HepG2 (cell line): Measurements from ENCODE around the gene RTP5. TPM values are rescaled to one million over a fixed set of nuclear protein-coding genes. Genes with fewer than 3 reads are reported as not detected.
"Not testable (repeated sequence)": the region's sequence is repeated elsewhere in the genome, so short reads cannot be mapped to it uniquely, and the experiment has no call there.

ENCODE experiments used
- ATAC-seq: fragments of 200-7000 bp; cut with Tn5 transposase; 3 replicates; pipeline ENCODE4 v1.9.1; 2020; ENCODE audit warnings: mild to moderate bottlenecking, moderate library complexity
- BruUV-seq: library from RNA; stranded (reverse); fragments of 400-500 nt; replicated peaks from 2 replicates; lab custom pipeline; 2021; lab: Mats Ljungman, UMichigan
- CTCF ChIA-PET: fragments of 300-600 bp; formaldehyde crosslinking; extraction: SDS; loops from one replicate; lab custom pipeline; 2021; ENCODE audit warnings: low total read pairs, inconsistent platforms, low intra/inter-chr PET ratio; lab: Yijun Ruan, JAX
- POLR2A ChIA-PET: fragments of 350-600 bp; sonication (Branson Sonifier 250); formaldehyde crosslinking; loops from one replicate; lab custom pipeline; 2020; ENCODE audit warnings: antibody characterized with exemption, inconsistent platforms; lab: Yijun Ruan, JAX
- DNase-seq: peaks from one replicate; pipeline ENCODE4 v3.0.0-alpha.2; 2015; ENCODE audit warnings: low spot score
- FAIRE-seq: peaks from 3 replicates; lab custom pipeline; 2011; peaks lifted over from hg19 to GRCh38; lab: Jason Lieb, UNC
- H2AFZ ChIP-seq: one replicate; pipeline ENCODE4 v1.6.1; 2011; ENCODE audit warnings: low read length, inconsistent platforms
- H3K27ac ChIP-seq: fragments of 300-600 bp; 3 replicates; pipeline ENCODE4 v1.8.0; 2011; ENCODE audit warnings: mixed run types, mild to moderate bottlenecking, mixed read lengths, low read length, inconsistent platforms; ENCODE audit not compliant: insufficient read depth; ENCODE audit errors: extremely low read length
- H3K27me3 ChIP-seq, 2 experiments: fragments of 200-600 bp in 1 of 2; 2 replicates in 1 of 2; 3 replicates in 1 of 2; pipeline versions ENCODE4 v1.6.0 to v1.8.0; 2011; ENCODE audit warnings: low read length in 2 of 2, mild to moderate bottlenecking in 2 of 2, moderate library complexity in 2 of 2, inconsistent platforms in 1 of 2; ENCODE audit not compliant: insufficient read depth in 2 of 2, control insufficient read depth in 1 of 2
- H3K36me3 ChIP-seq, 2 experiments: fragments of 200-600 bp in 1 of 2; replicated peaks in 1 of 2; 2 replicates in 1 of 2; 3 replicates in 1 of 2; pipeline versions ENCODE4 v1.5.1 to v1.8.0; 2011; ENCODE audit warnings: low read length in 2 of 2, inconsistent platforms in 1 of 2; ENCODE audit not compliant: insufficient read depth in 2 of 2, control insufficient read depth in 1 of 2
- H3K4me1 ChIP-seq: 2 replicates; pipeline ENCODE4 v1.5.1; 2012; ENCODE audit warnings: low read length, inconsistent platforms; ENCODE audit not compliant: insufficient read depth
- H3K4me2 ChIP-seq: 2 replicates; pipeline ENCODE4 v1.6.0; 2011; ENCODE audit warnings: low read depth, low read length, inconsistent platforms
- H3K4me3 ChIP-seq, 3 experiments: fragments of 200-600 bp in 1 of 3; sonication (generic), shearing (Covaris generic) in 1 of 3; replicated peaks in 1 of 3; 2 replicates each; pipeline ENCODE4 v1.5.1; 2011 to 2016; ENCODE audit warnings: low read length in 3 of 3, inconsistent platforms in 2 of 3, low read depth in 2 of 3, mild to moderate bottlenecking in 2 of 3, control low read depth in 1 of 3, mixed read lengths in 1 of 3; ENCODE audit not compliant: insufficient read depth in 1 of 3
- H3K79me2 ChIP-seq: one replicate; pipeline ENCODE4 v1.6.1; 2011; ENCODE audit warnings: low read length, inconsistent platforms; ENCODE audit not compliant: insufficient read depth
- H3K9ac ChIP-seq: 2 replicates; pipeline ENCODE4 v1.6.0; 2011; ENCODE audit warnings: mild to moderate bottlenecking, low read depth, low read length, inconsistent platforms; ENCODE audit not compliant: insufficient read depth
- H3K9me3 ChIP-seq: 2 replicates; pipeline ENCODE4 v1.5.1; 2012; ENCODE audit warnings: mild to moderate bottlenecking, low read length
- H4K20me1 ChIP-seq: 2 replicates; pipeline ENCODE4 v1.6.0; 2011; ENCODE audit warnings: inconsistent platforms, mild to moderate bottlenecking, low read length, moderate library complexity; ENCODE audit not compliant: insufficient read depth
- ATF7 ChIP-seq, 2 experiments: fragments of 450-650 bp in 1 of 2; sonication (generic) in 1 of 2; formaldehyde crosslinking in 1 of 2; IDR thresholded peaks; 2 replicates each; pipeline versions ENCODE4 v1.4.0 to v1.6.1; 2016 to 2020; ENCODE audit warnings: antibody characterized with exemption in 1 of 2, mild to moderate bottlenecking in 1 of 2, missing genetic modification reagents in 1 of 2
- FOXA1 ChIP-seq, 2 experiments: fragments of 450-650 bp in 1 of 2; sonication (generic) in 1 of 2; formaldehyde crosslinking in 1 of 2; IDR thresholded peaks; 2 replicates each; pipeline versions ENCODE4 v1.4.0 to v1.6.1; 2016 to 2020; ENCODE audit warnings: missing genetic modification reagents in 1 of 2
- HNF4G ChIP-seq, 2 experiments: sonication (generic) in 1 of 2; formaldehyde crosslinking in 1 of 2; IDR thresholded peaks; 2 replicates each; pipeline versions ENCODE4 v1.4.0 to v1.6.1; 2011 to 2020; ENCODE audit warnings: borderline replicate concordance in 2 of 2, low read depth in 2 of 2, mild to moderate bottlenecking in 2 of 2, low read length in 1 of 2, missing genetic modification reagents in 1 of 2, moderate library complexity in 1 of 2
- MYPOP ChIP-seq: sonication (generic); formaldehyde crosslinking; IDR thresholded peaks from 2 replicates; pipeline ENCODE4 v1.8.1; 2023; ENCODE audit warnings: mild to moderate bottlenecking, moderate library complexity, missing genetic modification reagents
- SALL1 ChIP-seq: sonication (generic); formaldehyde crosslinking; IDR thresholded peaks from 2 replicates; pipeline ENCODE4 v1.8.0; 2022; ENCODE audit warnings: mild to moderate bottlenecking, missing genetic modification reagents
- ZNF30 ChIP-seq: sonication (generic); formaldehyde crosslinking; IDR thresholded peaks from 2 replicates; pipeline ENCODE4 v1.5.0; 2020; ENCODE audit warnings: mild to moderate bottlenecking, missing genetic modification reagents
- ZNF639 ChIP-seq: conservative IDR thresholded peaks from 2 replicates; pipeline ENCODE4 v1.6.1; 2018; ENCODE audit warnings: missing genetic modification reagents
- ZNF768 ChIP-seq: sonication (generic); formaldehyde crosslinking; IDR thresholded peaks from 2 replicates; pipeline ENCODE4 v1.4.0; 2020; ENCODE audit warnings: missing genetic modification reagents
- ZNF784 ChIP-seq: sonication (generic); formaldehyde crosslinking; IDR thresholded peaks from 2 replicates; pipeline ENCODE4 v1.5.1; 2020; ENCODE audit warnings: missing genetic modification reagents, mild to moderate bottlenecking, borderline replicate concordance
- WGBS: methylation state at CpG from one replicate; pipeline ENCODE4 v1.1.6; 2017; ENCODE audit warnings: low lambda C conversion rate; 5-methylcytosine and 5-hydroxymethylcytosine counted together
- in situ Hi-C: cut with HindIII; loops from 2 replicates; pipeline ENCODE4 v1.10.0; 2017; ENCODE audit warnings: low pct_unique_long_range_greater_than_20kb; ENCODE audit not compliant: extremely low pct_ligation_motif_present
- intact Hi-C: fragments of 100-400 bp; cut with micrococcal nuclease; formaldehyde crosslinking; loops from one replicate; pipeline ENCODE4 v1.10.0; 2022; ENCODE audit not compliant: unreplicated experiment
- polyA plus RNA-seq, 8 experiments: library from polyadenylated mRNA; depleted of rRNA in 3 of 8; stranded (reverse) in 7 of 8; unstranded in 1 of 8; fragments of >200 nt; fragmentation: Illumina TruSeq in 4 of 8; extraction: Trizol in 4 of 8; gene quantifications; 2 replicates each; pipeline versions ENCODE4 v1.2.1 to v1.2.3, GENCODE V29; 2011 to 2016; ENCODE audit warnings: low read depth in 4 of 8, missing spikeins in 1 of 8, mixed read lengths in 1 of 8; ENCODE audit not compliant: insufficient read depth in 1 of 8
- total RNA-seq, 5 experiments: library from RNA; depleted of rRNA; stranded (reverse); fragments of >200 nt; fragmentation: Illumina TruSeq; extraction: Trizol; gene quantifications; 2 replicates each; pipeline ENCODE4 v1.2.3, GENCODE V29; 2016; ENCODE audit warnings: low read depth in 1 of 5

Gene RTP5
- total and polyA plus RNA-seq, 2 of the 13 experiments (the other 11 are each of a cell fraction or from before 2014, with no cell fraction given), result not detected

DNA sequence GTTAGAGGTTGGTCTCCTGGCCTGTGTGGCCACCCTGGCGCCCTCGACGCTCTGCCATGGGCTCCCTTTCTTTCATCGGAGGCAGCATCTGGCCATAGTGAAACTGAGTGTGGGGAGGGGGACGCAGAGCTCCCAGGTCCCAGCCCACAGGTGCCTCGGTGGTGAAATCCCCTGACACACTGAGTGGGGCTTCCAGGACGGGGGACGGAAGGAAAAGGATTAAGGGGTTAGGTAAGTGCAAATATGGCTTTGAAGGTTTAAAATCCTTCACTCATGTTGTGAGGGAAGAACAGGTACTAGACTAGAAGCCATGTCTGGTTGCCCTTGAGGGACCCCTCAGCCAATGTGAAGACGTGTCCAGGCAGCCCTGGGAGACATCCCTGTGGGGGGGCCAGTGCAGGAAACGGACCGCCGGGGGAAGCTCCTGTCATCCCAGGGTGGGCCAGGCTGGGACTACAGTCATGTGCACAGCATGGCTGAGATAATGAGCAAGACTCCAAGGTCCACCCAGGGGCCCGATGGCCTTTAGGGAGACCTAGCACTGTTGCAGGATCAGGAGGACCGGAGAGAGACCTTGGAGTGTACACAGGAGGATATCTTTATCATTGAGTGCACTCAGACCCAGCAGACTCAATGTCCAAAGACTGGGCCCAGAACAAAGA, 36.3 kb downstream of the RTP5 start (continued):
- TF ChIP-seq ZNF768, result no peak
- TF ChIP-seq, all 625 proteins: peak for 12

- H3K27ac ChIP-seq; POLR2A ChIA-PET; H3K79me2 ChIP-seq; H3K36me3 ChIP-seq; CTCF ChIA-PET; BruUV-seq; ATAC-seq; H3K4me3 ChIP-seq; in situ Hi-C loops; intact Hi-C loops; H3K9me3 ChIP-seq; FAIRE-seq; DNase-seq; H2AFZ ChIP-seq; H3K9ac ChIP-seq; H4K20me1 ChIP-seq; TF ChIP-seq HNF4G (CRISPR knock-in tag; IDR thresholded peaks at IDR 0.05; ENCODE audit: borderline replicate concordance, low read depth): not testable (repeated sequence)
- Histone ChIP-seq H3K27me3 (peaks cover 21 to 79% of the 10 kb centered on the region in 2 experiments), H3K4me2 (peak overlapping the region; percentile 28; the same call in 1 of the 2 replicates), H3K4me1 (peaks cover 26% of the 10 kb centered on the region)
- TF ChIP-seq ZNF30, result 0 out of 2 replicates have a peak, but pooled peaks have one; percentile 7
- 0 out of 2 replicates have a peak, but pooled peaks have one; percentile 1 for TF ChIP-seq HNF4G (IDR thresholded peaks at IDR 0.05; ENCODE audit: borderline replicate concordance, low read depth, low read length)
- 26% methylated on average over 5 of the region's 5 CpGs for WGBS
Observed at GRCh38 chr2:241906378-241906770, 36.8 kb downstream of the RTP5 start.

DNA sequence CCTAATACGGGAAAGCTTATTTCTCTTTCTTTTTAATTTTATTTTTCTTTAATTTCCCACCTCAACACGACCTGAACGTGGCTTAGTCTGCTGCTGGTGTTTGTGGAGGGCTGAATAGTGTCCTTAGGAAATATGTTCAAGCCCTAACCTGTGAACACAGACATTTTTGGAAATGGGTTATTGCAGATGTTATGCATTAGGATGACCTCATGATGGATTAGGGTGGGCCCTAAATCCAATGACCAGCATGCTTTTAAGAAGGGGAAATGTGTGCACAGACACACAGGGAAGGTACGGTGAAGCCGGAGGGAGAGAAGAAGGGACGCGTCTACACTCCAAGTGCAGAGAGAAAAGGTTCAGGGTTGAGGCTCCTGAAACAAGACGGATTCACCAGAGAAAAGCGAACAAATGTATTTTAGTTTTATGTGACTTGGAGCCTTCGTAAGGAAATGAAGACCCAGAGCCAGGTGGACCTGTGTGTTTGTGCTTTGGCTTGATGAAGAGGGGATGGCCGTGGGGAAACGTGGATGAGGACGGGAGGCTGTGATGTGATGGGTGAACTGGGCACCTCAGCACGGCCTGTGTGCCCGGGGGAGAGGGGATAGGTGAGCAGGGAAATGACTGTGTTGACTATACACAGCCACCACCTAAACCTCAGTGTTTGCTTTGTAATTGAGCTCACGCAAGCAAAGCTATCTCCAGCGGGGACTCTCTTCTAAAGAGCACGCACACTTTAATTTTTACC, 37.5 kb downstream of the RTP5 start:
- intact Hi-C loops (no loop called here), in situ Hi-C loops (no loop called here)
- ATAC-seq, result no peak
- Histone ChIP-seq H3K9me3 (no peaks in the 10 kb centered on the region), H4K20me1 (no peaks in the 10 kb centered on the region), H3K27me3 (peaks cover 19 to 79% of the 10 kb centered on the region in 2 experiments), H3K4me2 (no peak overlapping the region), H3K79me2 (no peaks in the 10 kb centered on the region), H3K27ac (no peak overlapping the region), H3K4me3 (no peak overlapping the region), H3K9ac (no peak overlapping the region), H2AFZ (no peak overlapping the region), H3K4me1 (peaks cover 30% of the 10 kb centered on the region), H3K36me3 (no peaks in the 10 kb centered on the region)
- no peak for DNase-seq
- ChIA-PET CTCF (no interaction called here), POLR2A (no interaction called here)
- 45% methylated on average over 18 of the region's 18 CpGs for WGBS
- no peak for FAIRE-seq
- no TSS peak for BruUV-seq
- TF ChIP-seq ATF7 (IDR thresholded peaks at IDR 0.05) (peak; percentile 36), ATF7 (CRISPR knock-in tag; IDR thresholded peaks at IDR 0.05) (no peak), ZNF639 (CRISPR knock-in tag) (no peak), FOXA1 (IDR thresholded peaks at IDR 0.05) (no peak), FOXA1 (CRISPR knock-in tag; IDR thresholded peaks at IDR 0.05) (0 out of 2 replicates have a peak, but pooled peaks have one; percentile 24), MYPOP (CRISPR knock-in tag) (no peak), ZNF784 (CRISPR knock-in tag) (no peak), SALL1 (CRISPR knock-in tag) (no peak)
